VCaP (cell line): ENCODE measurements around the gene HNRNPA0.

ENCODE experiments used
- H3K27ac ChIP-seq: fragments of 450-650 bp; 2 replicates; pipeline ENCODE4 v1.5.1; 2017
- TF ChIP-seq, protein P1 (sequence below): fragments of 450-650 bp; conservative IDR thresholded peaks from 2 replicates; pipeline ENCODE4 v1.5.1; 2017; ENCODE audit warnings: mild to moderate bottlenecking, moderate library complexity

Gene HNRNPA0

DNA sequence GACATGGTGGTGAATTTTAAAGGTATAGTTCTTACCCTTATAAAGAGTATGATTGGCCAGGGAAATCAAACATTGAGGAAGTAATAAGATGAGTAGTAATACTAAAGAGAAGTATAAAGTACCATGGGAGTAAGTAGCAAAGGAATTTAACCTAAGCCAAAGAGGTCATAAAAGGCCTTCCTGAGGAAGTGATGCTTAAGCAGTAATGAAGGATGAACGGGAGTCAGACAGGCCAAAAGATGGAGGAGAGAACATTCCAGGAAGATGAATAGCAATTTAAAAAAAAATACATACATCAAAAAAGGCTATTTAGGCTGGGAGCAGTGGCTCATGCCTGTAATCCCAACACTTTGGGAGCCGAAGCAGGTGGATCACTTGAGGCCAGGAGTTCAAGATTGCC lies 47.3 kb downstream of the HNRNPA0 start:
- TF ChIP-seq, protein P1, sequence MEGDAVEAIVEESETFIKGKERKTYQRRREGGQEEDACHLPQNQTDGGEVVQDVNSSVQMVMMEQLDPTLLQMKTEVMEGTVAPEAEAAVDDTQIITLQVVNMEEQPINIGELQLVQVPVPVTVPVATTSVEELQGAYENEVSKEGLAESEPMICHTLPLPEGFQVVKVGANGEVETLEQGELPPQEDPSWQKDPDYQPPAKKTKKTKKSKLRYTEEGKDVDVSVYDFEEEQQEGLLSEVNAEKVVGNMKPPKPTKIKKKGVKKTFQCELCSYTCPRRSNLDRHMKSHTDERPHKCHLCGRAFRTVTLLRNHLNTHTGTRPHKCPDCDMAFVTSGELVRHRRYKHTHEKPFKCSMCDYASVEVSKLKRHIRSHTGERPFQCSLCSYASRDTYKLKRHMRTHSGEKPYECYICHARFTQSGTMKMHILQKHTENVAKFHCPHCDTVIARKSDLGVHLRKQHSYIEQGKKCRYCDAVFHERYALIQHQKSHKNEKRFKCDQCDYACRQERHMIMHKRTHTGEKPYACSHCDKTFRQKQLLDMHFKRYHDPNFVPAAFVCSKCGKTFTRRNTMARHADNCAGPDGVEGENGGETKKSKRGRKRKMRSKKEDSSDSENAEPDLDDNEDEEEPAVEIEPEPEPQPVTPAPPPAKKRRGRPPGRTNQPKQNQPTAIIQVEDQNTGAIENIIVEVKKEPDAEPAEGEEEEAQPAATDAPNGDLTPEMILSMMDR: no peak
- H3K27ac ChIP-seq: no peak overlapping the region

DNA sequence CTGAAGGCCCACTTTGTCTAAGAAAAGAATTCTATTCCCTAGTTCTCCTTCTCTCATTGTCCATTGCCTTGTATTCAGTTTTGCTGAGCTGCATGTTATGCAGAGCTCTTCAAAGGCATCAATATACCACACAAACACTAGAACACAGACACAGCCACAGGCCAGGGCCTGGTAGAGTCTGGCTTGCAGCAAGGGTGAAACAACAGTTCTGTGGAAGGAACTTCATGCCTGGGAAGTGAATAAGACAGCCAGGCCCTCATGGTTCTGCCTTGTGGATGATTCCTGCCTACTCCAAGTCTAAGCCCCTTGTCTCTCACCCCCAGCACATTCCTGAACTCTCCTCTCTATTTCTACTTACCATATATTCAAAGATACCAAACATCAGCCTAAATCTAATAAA lies 49.1 kb downstream of the HNRNPA0 start:
- H3K27ac ChIP-seq: no peak overlapping the region
- TF ChIP-seq, protein P1: no peak

DNA sequence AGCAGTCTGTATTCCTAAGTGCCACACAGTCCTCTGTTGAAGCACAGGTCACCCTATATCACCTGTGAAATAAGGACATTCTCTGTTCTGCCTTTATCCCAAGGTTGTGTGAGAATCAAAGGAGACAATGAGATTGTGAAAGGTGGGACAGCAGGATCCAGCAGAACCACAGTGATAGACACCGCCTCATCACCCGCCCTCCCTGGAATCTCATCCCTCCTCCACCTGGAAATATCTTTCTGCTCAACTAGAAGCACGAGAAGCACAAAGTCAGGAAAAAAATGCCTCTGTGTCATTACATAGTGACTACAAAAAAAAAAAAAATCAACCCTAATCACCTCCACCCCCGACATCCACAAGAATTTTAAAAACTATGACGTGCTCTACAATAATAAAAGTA lies 50.6 kb downstream of the HNRNPA0 start:
- no peak overlapping the region for H3K27ac ChIP-seq
- TF ChIP-seq, protein P1: no peak

DNA sequence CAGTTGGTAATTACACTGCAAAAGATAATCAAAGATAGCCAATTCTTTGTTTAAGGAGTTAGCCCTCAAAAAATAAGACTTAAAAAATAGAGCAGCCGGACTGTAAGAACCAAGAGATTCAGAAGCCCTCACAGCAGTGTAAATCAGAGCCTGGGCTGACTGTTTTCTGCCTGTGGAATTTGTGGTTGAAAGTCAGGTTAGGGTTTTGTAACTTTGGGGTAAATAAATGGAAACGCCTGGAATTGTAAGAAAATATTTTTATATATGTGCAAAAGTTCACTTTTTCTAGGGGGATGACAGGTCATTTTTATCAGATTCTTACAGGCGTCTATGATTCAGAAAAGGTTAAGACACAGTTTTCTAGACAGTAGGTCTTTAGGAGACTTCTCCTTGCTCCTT lies 53.9 kb downstream of the HNRNPA0 start:
- no peak overlapping the region for H3K27ac ChIP-seq
- TF ChIP-seq, protein P1: no peak

DNA sequence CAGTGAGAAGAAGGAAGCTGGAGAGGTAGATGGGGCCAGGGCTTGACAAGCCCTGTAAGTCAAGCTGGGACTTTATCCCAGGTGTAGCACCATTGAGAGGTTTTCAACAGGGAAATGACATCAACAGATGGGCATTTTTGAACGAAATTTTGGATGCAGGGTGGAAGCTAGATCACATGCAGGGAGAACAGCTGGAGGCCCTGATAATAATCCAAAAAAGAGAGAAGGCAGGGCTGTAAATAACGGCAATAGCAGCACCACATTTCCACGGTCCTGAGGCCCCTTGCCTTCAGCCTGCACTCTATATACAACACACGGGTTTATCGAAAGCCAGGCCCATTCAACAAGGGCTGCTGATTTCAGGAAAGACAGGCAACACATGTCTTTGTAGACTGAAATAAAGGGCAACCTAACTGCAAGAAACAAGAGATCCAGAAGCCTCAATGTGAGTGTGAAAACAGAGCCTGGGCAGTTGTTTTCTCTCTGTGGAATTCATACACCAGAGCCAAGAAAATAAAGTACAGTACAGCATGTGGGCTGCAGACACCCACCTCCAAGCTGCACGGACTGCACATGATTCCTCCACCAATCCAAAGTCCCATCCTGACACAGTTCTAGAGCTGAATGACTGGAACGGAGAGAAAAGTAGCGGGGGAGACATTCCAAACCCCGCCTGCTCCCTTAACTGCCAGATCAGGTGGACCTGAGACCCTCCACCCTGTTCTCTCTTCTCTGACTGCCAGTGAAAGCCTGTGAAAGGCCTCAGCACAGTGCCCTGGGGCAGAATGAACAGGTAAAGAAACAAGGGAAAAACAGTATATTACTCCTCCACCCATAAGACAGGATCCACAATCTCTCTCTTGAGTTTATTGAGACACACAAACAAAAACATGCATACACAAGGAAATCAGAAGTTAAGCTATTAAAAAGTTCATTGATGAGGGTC lies 54.6 kb downstream of the HNRNPA0 start:
- TF ChIP-seq, protein P1: no peak
- no peak overlapping the region for H3K27ac ChIP-seq

DNA sequence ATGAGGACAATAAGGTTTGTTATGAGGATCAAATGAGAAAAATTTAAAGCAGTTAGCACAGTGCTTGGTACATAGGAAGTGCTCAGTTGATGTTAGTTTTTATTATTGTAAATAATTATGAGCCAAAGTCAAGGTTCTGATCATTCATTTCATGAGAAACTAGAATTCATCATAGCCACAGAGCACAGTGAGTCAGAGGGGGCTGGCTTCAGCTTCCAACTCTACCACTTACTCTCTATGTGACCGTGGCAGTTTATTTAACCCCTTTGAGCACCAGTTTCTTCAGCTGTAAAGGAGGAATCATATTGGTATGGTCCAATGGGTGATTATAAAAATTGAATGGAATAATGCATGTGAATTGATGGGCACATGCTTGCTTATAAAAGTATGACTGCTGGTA lies 57.7 kb downstream of the HNRNPA0 start:
- H3K27ac ChIP-seq: no peak overlapping the region
- TF ChIP-seq, protein P1: no peak

DNA sequence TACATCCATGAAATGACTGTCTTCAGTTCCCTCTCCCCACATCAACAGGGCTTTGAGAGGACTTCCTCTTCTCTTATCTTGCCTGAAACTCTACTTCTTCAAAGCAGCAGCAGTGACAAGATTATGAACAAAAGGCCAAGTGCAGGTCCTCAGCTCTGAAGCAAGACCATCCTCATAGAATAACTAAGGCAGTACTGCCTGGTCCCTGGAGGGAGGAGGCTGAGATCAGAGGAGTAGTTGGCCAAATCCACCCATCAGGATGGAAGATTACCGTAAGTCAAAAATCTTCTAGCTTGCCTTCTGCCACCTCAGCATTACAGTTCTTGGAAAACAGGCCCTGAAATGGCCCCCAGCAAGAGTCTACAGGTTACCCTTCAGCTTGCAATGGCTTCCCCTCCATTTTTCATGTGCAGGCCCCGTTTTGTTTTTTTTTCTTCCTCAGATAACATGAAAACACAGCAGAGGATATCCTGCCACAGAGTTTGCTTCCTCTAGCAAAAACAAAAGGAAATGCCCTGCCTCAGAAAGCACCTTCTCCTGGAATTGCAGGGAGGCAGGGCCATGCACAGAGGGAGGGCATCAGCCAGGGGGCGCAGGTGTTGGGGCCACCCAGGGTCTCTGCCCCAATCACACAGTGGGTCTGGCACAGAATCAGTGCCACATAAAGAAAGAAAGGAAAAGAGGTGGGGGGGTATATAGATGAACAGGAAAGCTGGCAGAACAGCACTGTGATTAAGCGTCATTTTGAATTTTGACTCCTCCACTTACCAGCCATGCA lies 58.3 kb downstream of the HNRNPA0 start:
- TF ChIP-seq, protein P1: no peak
- H3K27ac ChIP-seq: no peak overlapping the region
